NOMO-1 treated with dmso at 0.1 percent for 144 hours (cell line): Measurements from ENCODE around the gene KIAA1614.
A peak's percentile ranks its signal among the peaks of the same experiment; 100 is the strongest.
"Not testable (repeated sequence)": the region's sequence is repeated elsewhere in the genome, so short reads cannot be mapped to it uniquely, and the experiment has no call there.

Source experiments
- DNase-seq: peaks from one replicate; lab custom pipeline; 2025; ENCODE audit not compliant: unreplicated experiment; lab: John Stamatoyannopoulos, UW

KIAA1614 gene

GRCh38 chr1:180962178-180962577 lies 49.5 kb downstream of the KIAA1614 start:
- DNase-seq, result no peak

DNA sequence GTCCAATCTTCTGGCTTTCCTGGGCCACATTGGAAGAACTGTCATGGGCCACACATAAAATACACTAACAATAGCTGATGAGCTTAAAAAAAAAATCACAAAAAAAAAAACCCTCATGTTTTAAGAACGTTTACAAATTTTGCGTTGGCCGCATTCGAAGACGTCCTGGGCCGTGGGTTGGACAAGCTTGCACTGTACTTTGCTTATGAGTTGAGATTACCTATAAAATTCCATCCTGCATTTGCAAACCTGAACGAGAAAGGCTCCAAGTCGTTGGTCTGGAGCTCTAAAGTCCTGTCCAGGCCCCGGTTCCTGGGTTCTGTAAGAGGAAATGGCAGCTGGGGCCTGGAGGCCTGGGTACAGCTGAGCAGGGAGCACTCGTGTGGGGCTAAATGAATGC lies 51.4 kb downstream of the KIAA1614 start:
- no peak for DNase-seq

- DNase-seq, result no peak
Observed at GRCh38 chr1:180964595-180964994, 51.9 kb downstream of the KIAA1614 start.

DNA sequence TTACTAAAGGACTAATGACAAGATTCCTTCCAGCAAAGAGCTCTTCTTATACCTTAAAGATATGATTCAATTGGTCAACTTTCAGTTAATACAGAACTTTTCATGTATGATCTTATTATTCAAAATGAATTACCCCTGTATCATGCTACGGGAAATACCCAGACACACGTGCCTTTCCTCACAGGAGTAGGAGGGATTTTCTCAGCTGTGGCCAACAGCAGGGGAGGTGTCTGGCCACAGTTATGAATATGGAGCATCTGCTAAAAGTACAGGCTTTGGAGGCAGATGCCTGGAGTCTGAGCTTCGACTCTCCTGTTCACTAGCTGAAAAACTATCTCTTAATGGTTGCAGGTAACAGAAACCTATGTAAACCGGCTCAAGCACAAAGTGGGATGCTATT lies 53.6 kb downstream of the KIAA1614 start:
- no peak for DNase-seq

DNA sequence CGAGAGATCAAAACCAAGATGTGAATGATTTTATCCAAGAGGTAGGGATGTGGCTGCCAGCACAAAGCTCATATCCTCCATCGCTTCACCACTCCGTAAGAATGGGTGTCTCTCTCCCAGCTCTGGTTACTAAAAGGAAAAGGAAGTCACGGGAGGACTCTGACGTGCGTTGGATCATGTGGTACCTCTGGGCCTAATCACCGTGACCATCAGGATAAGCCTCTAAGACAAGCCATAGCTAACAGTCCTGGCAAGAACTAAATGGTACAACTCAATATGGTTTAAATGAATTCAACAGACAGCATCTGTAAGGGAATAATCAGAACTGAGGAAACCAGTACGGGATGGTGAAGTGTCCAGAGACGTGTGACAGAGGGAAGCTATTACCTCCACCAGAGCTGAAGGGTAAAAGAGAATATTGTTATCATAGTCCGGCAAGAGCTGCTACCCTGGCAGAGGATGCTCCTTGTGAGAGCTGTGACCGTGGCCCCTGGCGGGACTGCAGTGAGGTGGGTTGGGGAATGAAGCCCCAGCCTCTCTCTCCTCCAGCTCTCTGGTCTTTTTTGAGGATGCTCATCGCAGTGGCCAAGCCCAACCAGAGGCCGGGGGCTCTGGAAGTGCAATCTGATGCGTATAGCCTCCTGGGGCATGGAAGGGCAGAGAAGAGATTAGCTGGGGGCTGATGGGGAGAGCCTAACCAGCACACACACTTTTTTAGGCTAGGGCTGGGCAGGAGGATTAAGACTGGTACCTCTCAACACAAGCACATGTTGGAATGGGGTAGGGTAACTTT lies 54.2 kb downstream of the KIAA1614 start:
- DNase-seq, result no peak

DNA sequence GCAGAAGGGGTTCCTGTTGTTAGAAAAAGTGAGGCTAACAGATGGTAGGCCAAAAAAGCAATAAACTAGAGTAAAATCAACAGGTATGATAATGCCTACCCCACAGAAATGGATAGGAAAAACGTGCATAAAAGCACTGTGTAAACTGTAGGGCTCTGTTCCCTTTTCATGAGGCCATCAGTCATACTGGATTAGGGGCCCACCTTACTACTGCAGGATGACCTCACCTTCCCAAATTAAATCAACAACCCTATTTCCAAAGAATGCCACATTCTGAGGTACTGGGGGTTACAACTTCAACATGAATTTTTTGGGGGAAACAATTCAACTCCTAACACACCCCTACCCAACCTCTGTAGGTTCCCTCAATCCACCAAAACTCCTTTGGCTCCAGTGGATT lies 54.9 kb downstream of the KIAA1614 start:
- no peak for DNase-seq

DNA sequence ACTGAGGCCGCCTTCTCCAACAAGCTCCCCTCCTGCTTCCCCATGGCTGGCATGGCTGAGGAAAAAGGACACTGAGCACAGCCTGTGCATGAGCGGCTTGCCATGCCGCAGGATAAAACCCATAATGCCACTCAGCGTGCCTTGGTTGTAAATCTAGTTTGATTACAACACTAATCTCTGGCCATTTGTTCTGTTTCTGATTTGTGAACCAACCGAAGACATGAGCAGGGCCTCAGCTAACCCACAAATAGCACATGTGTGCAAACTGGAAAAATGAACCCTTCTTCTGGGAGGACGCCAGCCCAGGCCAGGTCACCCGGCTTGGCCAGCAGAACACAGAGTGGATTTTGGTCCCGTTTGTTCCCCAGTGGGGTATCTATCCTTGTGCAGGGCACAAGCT lies 56.1 kb downstream of the KIAA1614 start:
- DNase-seq, result not testable (repeated sequence)

DNA sequence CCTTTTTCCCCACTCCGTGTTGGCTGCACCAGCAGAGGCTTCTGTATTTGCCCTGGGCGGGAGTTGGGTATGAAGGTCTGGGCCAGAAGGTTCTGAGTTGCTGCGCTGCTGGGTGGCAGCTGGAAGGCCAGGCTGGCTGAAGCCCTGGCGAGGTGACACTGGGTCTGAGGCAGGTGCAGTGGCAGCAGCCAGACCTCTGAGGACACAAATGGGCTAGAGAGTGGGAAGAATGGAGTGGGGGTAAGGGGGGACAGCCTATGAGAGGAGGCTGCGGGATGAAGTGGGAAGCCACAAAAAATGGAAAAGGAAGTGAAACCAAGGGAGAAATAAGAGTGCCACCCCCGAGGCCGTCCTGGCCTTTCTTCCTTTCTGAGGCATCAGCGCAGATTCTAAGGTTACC lies 56.7 kb downstream of the KIAA1614 start:
- DNase-seq, result peak; percentile 49

GRCh38 chr1:180970333-180971079 lies 57.8 kb downstream of the KIAA1614 start:
- no peak for DNase-seq

DNA sequence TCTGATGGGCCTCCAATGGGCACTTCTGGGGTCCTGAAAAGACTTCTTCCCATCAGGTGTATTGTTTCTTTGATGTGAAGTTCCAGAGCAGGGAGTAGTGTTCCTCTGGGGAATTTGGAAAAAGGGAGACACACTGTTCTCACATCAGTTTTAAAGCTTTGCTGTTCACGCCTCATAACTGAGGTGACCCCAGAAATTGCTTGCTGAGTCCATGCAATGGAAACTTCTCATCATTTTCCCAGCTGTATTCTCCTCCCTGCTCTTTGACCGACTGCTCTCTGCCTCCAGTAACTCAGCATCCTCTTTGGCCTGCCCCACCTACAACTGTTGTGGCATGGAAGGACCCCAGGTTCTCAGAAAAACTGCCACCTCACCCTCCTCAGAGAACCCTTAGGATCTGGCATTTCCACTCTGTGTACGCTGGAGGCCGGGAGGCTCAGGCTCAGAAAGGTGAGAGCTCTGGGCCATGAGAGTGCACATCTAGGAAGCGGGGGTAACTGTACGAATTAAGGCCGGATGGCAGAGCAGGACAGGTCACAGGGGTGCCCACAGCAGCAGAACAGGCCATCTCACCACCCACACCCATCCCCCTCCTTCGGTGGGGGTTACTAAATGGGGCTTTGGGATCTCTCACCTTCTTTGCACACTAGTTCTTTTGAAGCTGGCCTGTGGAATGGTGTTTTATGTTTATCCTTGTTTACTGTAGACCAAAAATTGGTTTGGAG lies 58.7 kb downstream of the KIAA1614 start:
- DNase-seq, result no peak

GRCh38 chr1:180973369-180973768 lies 60.7 kb downstream of the KIAA1614 start:
- no peak for DNase-seq

GRCh38 chr1:180974236-180974635 lies 61.5 kb downstream of the KIAA1614 start:
- no peak for DNase-seq

DNA sequence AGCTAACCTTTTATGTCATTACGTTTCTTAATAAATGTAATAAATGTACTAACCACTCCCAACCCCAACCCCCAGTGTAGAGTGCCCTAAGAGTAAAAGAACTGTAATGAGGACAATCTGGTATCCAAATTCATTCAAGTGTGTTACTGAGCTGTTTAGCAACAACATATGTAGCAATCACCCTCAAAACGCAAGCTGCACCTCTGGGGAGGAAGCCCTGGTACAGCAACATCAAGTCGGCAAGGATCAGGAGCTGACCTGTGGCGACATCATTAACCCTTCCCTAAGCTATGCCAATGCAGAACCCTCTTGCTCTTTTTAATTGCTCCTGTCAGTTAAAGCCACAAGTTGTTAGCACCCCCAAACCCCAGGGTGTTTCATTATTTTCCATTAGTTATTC lies 62.9 kb downstream of the KIAA1614 start:
- peak; percentile 68 for DNase-seq

DNA sequence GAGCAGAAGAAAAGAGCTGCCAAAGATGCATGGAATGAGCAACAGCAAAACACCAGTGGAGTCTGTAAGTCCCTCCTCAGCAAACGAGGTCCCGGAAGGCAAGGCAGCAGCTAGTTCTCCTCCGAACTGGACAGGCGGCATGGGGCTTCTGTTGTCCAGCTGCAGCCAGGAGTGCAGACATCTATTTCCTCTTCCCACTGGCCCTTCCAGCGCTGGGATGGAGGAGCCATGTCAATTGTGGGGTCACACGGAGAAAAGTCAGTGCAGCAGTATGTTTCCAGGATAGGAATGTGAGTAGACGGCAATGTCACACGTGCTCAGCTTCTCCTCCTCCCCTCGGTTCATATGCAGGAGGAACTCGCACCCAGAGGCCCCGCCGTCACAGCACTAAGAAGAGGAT lies 63.5 kb downstream of the KIAA1614 start:
- no peak for DNase-seq

DNA sequence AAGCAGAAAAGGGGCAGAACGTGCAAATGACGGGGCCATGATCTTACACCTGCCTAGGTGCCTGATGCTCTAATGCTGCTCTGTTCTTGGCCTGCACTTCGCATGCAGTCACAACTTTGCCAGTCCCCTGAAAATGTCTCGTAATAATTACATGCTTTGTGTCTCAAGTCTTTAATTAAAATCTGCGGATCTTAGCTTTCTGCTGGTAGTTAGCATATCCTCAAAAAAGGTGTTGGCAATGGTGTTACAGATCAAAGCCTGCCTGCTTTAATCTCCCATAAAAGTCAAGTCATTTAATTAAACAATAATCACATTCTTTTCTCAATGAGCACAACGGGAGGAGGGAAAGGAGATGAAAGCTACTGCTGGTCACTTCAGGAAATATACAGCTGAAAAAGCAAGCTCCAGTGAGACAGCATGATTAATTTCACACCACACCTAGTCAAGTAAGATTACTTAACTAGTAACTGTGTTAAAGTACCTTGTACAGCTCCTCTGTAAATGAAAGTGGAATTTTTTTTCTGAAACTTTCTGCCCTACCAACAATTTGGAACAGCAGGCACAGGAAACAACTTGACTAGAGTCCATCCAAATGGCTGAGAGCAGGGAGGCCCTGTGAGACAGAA lies 64.1 kb downstream of the KIAA1614 start:
- no peak for DNase-seq

DNA sequence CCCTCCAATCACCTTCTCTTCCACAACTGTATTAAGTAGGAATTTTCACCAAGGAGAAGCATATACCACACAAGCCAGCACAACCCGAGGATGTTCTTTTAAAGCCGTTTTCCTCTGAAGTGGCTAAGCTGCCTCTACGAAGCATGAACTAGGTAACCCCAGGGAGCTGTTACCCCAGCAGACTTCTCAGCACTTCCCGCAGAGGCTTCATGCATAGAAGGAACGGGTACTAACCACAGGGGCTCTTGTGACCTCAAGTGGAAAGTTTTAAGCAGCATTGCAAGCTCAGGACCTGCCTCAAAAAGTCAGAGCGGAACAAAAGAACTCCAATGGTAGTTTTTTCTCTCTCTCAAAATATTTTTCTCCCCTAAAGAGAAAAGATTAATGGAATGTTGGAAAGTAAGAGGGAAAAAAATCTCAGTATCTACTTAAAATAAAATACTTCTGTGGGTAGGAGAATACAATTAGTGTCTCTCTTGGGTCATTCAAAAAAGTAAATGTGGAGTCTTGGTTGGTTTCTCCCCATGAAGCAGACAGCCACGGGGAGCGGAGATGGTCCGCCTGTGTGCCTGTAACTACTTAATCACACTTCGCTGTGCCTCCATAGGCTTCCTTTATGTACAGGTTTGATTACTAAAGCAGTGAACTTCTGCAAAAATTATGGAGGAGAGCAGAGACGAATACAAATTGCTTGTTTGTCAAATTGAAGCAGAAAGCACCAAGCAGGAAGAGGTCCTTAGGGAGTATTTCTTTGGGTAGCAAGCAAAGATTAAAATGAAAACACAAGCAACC lies 69.1 kb downstream of the KIAA1614 start:
- peak; percentile 28 for DNase-seq

- no peak for DNase-seq
Observed at GRCh38 chr1:180982422-180982821, 69.7 kb downstream of the KIAA1614 start.

DNA sequence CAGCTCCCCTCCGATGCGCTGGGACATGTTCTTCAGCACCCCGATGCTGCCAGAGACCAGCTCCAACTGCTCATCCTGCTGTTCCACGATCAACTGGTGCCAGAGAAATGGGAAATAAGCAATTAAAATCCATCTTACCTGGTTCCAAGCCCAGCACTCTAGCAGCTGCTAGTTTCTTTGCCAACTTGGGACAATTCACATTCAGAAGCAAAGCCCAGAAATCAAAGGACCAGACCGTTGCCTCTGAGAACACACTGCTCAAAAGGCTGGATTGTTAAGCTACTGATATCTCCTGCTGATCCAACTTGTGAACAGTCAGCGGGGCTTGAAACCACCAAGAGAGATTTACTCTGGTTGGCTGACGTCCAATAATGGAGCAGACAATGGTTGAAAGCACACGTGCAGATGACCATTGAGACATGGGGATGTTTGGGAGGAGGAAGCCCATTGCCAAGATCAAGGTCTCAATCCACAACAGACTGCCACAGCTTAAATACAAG lies 75.6 kb downstream of the KIAA1614 start:
- no peak for DNase-seq

- no peak for DNase-seq
Observed at GRCh38 chr1:180994262-180994661, 81.6 kb downstream of the KIAA1614 start.

GRCh38 chr1:180997843-180998504 lies 85.3 kb downstream of the KIAA1614 start:
- DNase-seq, result no peak
